ENCODE results near the gene SYNPO2. TPM values are rescaled to one million over a fixed set of nuclear protein-coding genes. Genes with fewer than 3 reads are reported as not detected.

Gene SYNPO2
- total and polyA plus RNA-seq, 2 of the 8 experiments (the other 6 are each of a cell fraction or from before 2014, with no cell fraction given): 0.50 to 4.2 TPM

- no peak overlapping the region for H4K5ac ChIP-seq (ENCODE audit: insufficient read length, low read depth, low read length)
- H3K14ac ChIP-seq (ENCODE audit: insufficient read length): no peak overlapping the region
- no peaks in the 10 kb centered on the region for H3K4me1 ChIP-seq (replicated peaks in 1 of 4; ENCODE audit: control insufficient read depth in 3 of 4, insufficient read depth in 4 of 4, low read length in 3 of 4)
- no peak overlapping the region for H3K4me3 ChIP-seq (ENCODE audit: extremely low read depth in 1 of 4, insufficient read depth in 2 of 4, low read depth in 3 of 4, low read length in 4 of 4)
- H4K8ac ChIP-seq (ENCODE audit: extremely low read depth, insufficient read depth, low read length): no peak overlapping the region
- H4K20me1 ChIP-seq (replicated peaks in 1 of 2; ENCODE audit: control insufficient read depth in 1 of 2, insufficient read depth in 2 of 2, low read length in 2 of 2): no peaks in the 10 kb centered on the region
- H3K79me2 ChIP-seq (ENCODE audit: control insufficient read depth in 1 of 2, insufficient read depth in 2 of 2, low read length in 2 of 2): no peaks in the 10 kb centered on the region
- no peak overlapping the region for H4K91ac ChIP-seq (replicated peaks; ENCODE audit: insufficient read length, low read length)
- H3K9me3 ChIP-seq (ENCODE audit: insufficient read depth in 2 of 2, low read depth in 1 of 2, low read length in 1 of 2): no peaks in the 10 kb centered on the region
- no peak overlapping the region for H3K4ac ChIP-seq (replicated peaks; ENCODE audit: insufficient read length, low read depth, low read length)
- ChIA-PET POLR2A (ENCODE audit: partially characterized antibody) (no interaction called here), CTCF (ENCODE audit: partially characterized antibody) (no interaction called here)
- no peak overlapping the region for H3K9ac ChIP-seq (replicated peaks in 1 of 4; ENCODE audit: extremely low read depth in 1 of 4, low read depth in 3 of 4, low read length in 3 of 4)
- no peak overlapping the region for H2AFZ ChIP-seq (ENCODE audit: low read length)
- H3K27me3 ChIP-seq (replicated peaks in 1 of 4; ENCODE audit: control insufficient read depth in 3 of 4, extremely low read depth in 1 of 4, insufficient read depth in 3 of 4, low read length in 3 of 4): no peaks in the 10 kb centered on the region
- H2BK5ac ChIP-seq (ENCODE audit: low read depth, low read length): no peak overlapping the region
- FAIRE-seq (no peak), DNase-seq (ENCODE audit: low read depth in 1 of 2, low spot score in 2 of 2) (no peak)
- H2BK20ac ChIP-seq (ENCODE audit: low read length): no peak overlapping the region
- H3K23ac ChIP-seq (ENCODE audit: insufficient read length): no peak overlapping the region
- no peak overlapping the region for H2BK12ac ChIP-seq (ENCODE audit: low read depth, low read length)
- no peaks in the 10 kb centered on the region for H3K23me2 ChIP-seq (ENCODE audit: low read depth, low read length)
- no peak overlapping the region for H3K18ac ChIP-seq (ENCODE audit: extremely low read depth, low read length)
- no peak overlapping the region for H2AK5ac ChIP-seq (ENCODE audit: low read depth, low read length)
- no peak overlapping the region for H2BK15ac ChIP-seq (ENCODE audit: low read length)
- H3K56ac ChIP-seq (replicated peaks; ENCODE audit: insufficient read length, low read depth, low read length): no peak overlapping the region
- H2BK120ac ChIP-seq (replicated peaks; ENCODE audit: low read depth, low read length): no peak overlapping the region
- H3K27ac ChIP-seq (ENCODE audit: low read depth, low read length): no peak overlapping the region
- WGBS, 2 experiments (ENCODE audit: extremely low coverage in 1 of 2, insufficient coverage in 1 of 2, insufficient read length in 1 of 2, insufficient replicate concordance in 2 of 2, low coverage in 1 of 2, low lambda C conversion rate in 2 of 2, missing lambda C conversion rate in 1 of 2): 89% methylated on average over 1 of the region's 1 CpG; no CpG with 5 or more reads in 1 of the 2 experiments
- no peaks in the 10 kb centered on the region for H3K79me1 ChIP-seq (ENCODE audit: low read depth, low read length)
- H3K4me2 ChIP-seq (ENCODE audit: insufficient read depth in 1 of 2, low read depth in 2 of 2, low read length in 2 of 2): no peak overlapping the region
- no peaks in the 10 kb centered on the region; a peak in 1 of 8 replicates for H3K36me3 ChIP-seq (ENCODE audit: control insufficient read depth in 2 of 4, insufficient read depth in 4 of 4, low read length in 3 of 4)
- TF ChIP-seq HDAC6 (IDR thresholded peaks at IDR 0.05; ENCODE audit: low read depth, low read length): no peak
- no peak for TF ChIP-seq TAF7 (optimal IDR thresholded peaks at IDR 0.05; ENCODE audit: borderline replicate concordance, low read depth, low read length)
- no peak for TF ChIP-seq ZNF274 (IDR thresholded peaks at IDR 0.05; ENCODE audit: borderline replicate concordance, extremely low read depth, low read length)
- TF ChIP-seq JUND (IDR thresholded peaks at IDR 0.05; ENCODE audit: low read length): no peak
- TF ChIP-seq EZH2 (IDR thresholded peaks at IDR 0.05; ENCODE audit: low read depth, low read length, severe bottlenecking): no peak
- TF ChIP-seq SIN3A (conservative IDR thresholded peaks at IDR 0.05 in 1 of 2, IDR thresholded peaks at IDR 0.05 in 1 of 2; ENCODE audit: low read depth in 1 of 2, low read length in 2 of 2): no peak
- no peak for TF ChIP-seq FOSL1 (IDR thresholded peaks at IDR 0.05; ENCODE audit: insufficient read depth, low read depth, low read length)
- no peak for TF ChIP-seq CTCF (IDR thresholded peaks at IDR 0.05; ENCODE audit: control extremely low read depth in 1 of 3, insufficient read depth in 1 of 3, low read depth in 1 of 3, low read length in 3 of 3)
- TF ChIP-seq, protein P1, sequence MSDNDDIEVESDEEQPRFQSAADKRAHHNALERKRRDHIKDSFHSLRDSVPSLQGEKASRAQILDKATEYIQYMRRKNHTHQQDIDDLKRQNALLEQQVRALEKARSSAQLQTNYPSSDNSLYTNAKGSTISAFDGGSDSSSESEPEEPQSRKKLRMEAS (IDR thresholded peaks at IDR 0.05): no peak
- no peak for TF ChIP-seq BCL11A (IDR thresholded peaks at IDR 0.05; ENCODE audit: low read depth in 2 of 2, low read length in 2 of 2)
- TF ChIP-seq GABPA (IDR thresholded peaks at IDR 0.05; ENCODE audit: borderline replicate concordance, insufficient read depth, low read length): no peak
- TF ChIP-seq ASH2L (IDR thresholded peaks at IDR 0.05; ENCODE audit: low read length): no peak
Measured at GRCh38 chr4:119098306-119098705, 209.7 kb downstream of the SYNPO2 start.

Data from H1 (cell line).